Neural cell (in vitro differentiated cells): ENCODE data around the gene SHC1.

ENCODE experiments used
- EZH2 ChIP-seq: fragments of 200-600, 300-800 bp; shearing (Covaris generic), sonication (generic); IDR thresholded peaks from 2 replicates; pipeline ENCODE4 v1.6.1; 2014; ENCODE audit warnings: antibody characterized with exemption, low read length, borderline replicate concordance, mild to moderate bottlenecking; ENCODE audit not compliant: insufficient read depth, poor library complexity, severe bottlenecking
- RAD21 ChIP-seq: fragments of 450-650 bp; conservative IDR thresholded peaks from 2 replicates; pipeline ENCODE4 v1.6.1; 2014; ENCODE audit warnings: antibody characterized with exemption, mild to moderate bottlenecking, moderate library complexity

- no peak for TF ChIP-seq EZH2
- no peak for TF ChIP-seq RAD21
These were observed 11.7 kb downstream of the SHC1 start for GRCh38 chr1:154958681-154959425.
